SK-N-SH treated with all-trans-retinoic acid at 6 μM for 48 hours (cell line): Measurements from ENCODE around the gene SKOR1.

ENCODE experiments used
- ATAC-seq: fragments of 200-7000 bp; cut with Tn5 transposase; 3 replicates; pipeline ENCODE4 v1.9.1; 2020; ENCODE audit warnings: mild to moderate bottlenecking, moderate library complexity
- ARNTL ChIP-seq: fragments of 450-650 bp; formaldehyde crosslinking; IDR thresholded peaks from 2 replicates; pipeline ENCODE4 v1.5.0; 2020; ENCODE audit warnings: low read depth, mild to moderate bottlenecking, moderate library complexity, borderline replicate concordance
- BACH2 ChIP-seq: fragments of 250-450 bp; sonication (Bioruptor Pico); IDR thresholded peaks from 2 replicates; pipeline ENCODE4 v1.9.0; 2021; ENCODE audit warnings: mild to moderate bottlenecking, borderline replicate concordance
- CSDC2 ChIP-seq: fragments of 250-450 bp; sonication (Bioruptor Pico); IDR thresholded peaks from 2 replicates; pipeline ENCODE4 v1.5.0; 2020; ENCODE audit warnings: mild to moderate bottlenecking, moderate library complexity
- ESRRG ChIP-seq: fragments of 250-450 bp; sonication (Bioruptor Pico); IDR thresholded peaks from 2 replicates; pipeline ENCODE4 v1.6.1; 2021; ENCODE audit warnings: mild to moderate bottlenecking
- GLIS3 ChIP-seq: fragments of 250-450 bp; sonication (Bioruptor Pico); IDR thresholded peaks from 2 replicates; pipeline ENCODE4 v1.5.0; 2020; ENCODE audit warnings: mild to moderate bottlenecking, moderate library complexity
- ISL1 ChIP-seq: fragments of 250-450 bp; sonication (Bioruptor Pico); IDR thresholded peaks from 2 replicates; pipeline ENCODE4 v2.1.2; 2022; ENCODE audit warnings: mild to moderate bottlenecking, moderate library complexity
- OSR1 ChIP-seq: fragments of 250-450 bp; sonication (Bioruptor Pico); IDR thresholded peaks from 2 replicates; pipeline ENCODE4 v1.8.0; 2022; ENCODE audit warnings: moderate library complexity, mild to moderate bottlenecking, inconsistent platforms
- PPARA ChIP-seq: fragments of 250-450 bp; sonication (Bioruptor Pico); IDR thresholded peaks from 2 replicates; pipeline ENCODE4 v1.5.0; 2020; ENCODE audit warnings: mild to moderate bottlenecking, borderline replicate concordance
- RARB ChIP-seq: fragments of 250-450 bp; sonication (Bioruptor Pico); IDR thresholded peaks from 2 replicates; pipeline ENCODE4 v1.8.0; 2021; ENCODE audit warnings: mild to moderate bottlenecking, moderate library complexity
- SNAI2 ChIP-seq: fragments of 250-450 bp; sonication (Bioruptor Pico); IDR thresholded peaks from 2 replicates; pipeline ENCODE4 v1.5.0; 2020; ENCODE audit warnings: mild to moderate bottlenecking, moderate library complexity
- TCF4 ChIP-seq: fragments of 250-450 bp; sonication (Bioruptor Pico); IDR thresholded peaks from 2 replicates; pipeline ENCODE4 v1.8.0; 2021; ENCODE audit warnings: mild to moderate bottlenecking, moderate library complexity, borderline replicate concordance
- TOX ChIP-seq: fragments of 250-450 bp; sonication (Bioruptor Pico); IDR thresholded peaks from 2 replicates; pipeline ENCODE4 v1.8.0; 2021; ENCODE audit warnings: mild to moderate bottlenecking, moderate library complexity, borderline replicate concordance
- ZC3H10 ChIP-seq: fragments of 250-450 bp; sonication (Bioruptor Pico); IDR thresholded peaks from 2 replicates; pipeline ENCODE4 v1.5.1; 2021; ENCODE audit warnings: mild to moderate bottlenecking, moderate library complexity
- ZFP30 ChIP-seq: fragments of 450-650 bp; formaldehyde crosslinking; IDR thresholded peaks from 2 replicates; pipeline ENCODE4 v1.5.0; 2022; ENCODE audit warnings: mild to moderate bottlenecking, moderate library complexity
- ZNF565 ChIP-seq: fragments of 450-650 bp; formaldehyde crosslinking; conservative IDR thresholded peaks from 2 replicates; pipeline ENCODE4 v1.5.0; 2020; ENCODE audit warnings: low read depth, mild to moderate bottlenecking, moderate library complexity
- ZNF70 ChIP-seq: fragments of 450-650 bp; formaldehyde crosslinking; IDR thresholded peaks from 2 replicates; pipeline ENCODE4 v1.5.0; 2020; ENCODE audit warnings: mild to moderate bottlenecking, moderate library complexity
- ZNF8 ChIP-seq: fragments of 450-650 bp; formaldehyde crosslinking; IDR thresholded peaks from 2 replicates; pipeline ENCODE4 v1.5.0; 2020; ENCODE audit warnings: mild to moderate bottlenecking, moderate library complexity
- TF ChIP-seq, protein P1 (sequence below): fragments of 250-450 bp; sonication (Bioruptor Pico); IDR thresholded peaks from 2 replicates; pipeline ENCODE4 v1.5.1; 2020; ENCODE audit warnings: low read depth, mild to moderate bottlenecking, moderate library complexity
- TF ChIP-seq, protein P2 (sequence below): fragments of 250-450 bp; sonication (Bioruptor Pico); IDR thresholded peaks from 2 replicates; pipeline ENCODE4 v1.8.0; 2020; ENCODE audit warnings: mild to moderate bottlenecking, moderate library complexity, borderline replicate concordance
- TF ChIP-seq, protein P3 (sequence below): fragments of 250-450 bp; sonication (Bioruptor Pico); IDR thresholded peaks from 2 replicates; pipeline ENCODE4 v1.5.1; 2021; ENCODE audit warnings: mild to moderate bottlenecking, moderate library complexity

The SKOR1 gene

DNA sequence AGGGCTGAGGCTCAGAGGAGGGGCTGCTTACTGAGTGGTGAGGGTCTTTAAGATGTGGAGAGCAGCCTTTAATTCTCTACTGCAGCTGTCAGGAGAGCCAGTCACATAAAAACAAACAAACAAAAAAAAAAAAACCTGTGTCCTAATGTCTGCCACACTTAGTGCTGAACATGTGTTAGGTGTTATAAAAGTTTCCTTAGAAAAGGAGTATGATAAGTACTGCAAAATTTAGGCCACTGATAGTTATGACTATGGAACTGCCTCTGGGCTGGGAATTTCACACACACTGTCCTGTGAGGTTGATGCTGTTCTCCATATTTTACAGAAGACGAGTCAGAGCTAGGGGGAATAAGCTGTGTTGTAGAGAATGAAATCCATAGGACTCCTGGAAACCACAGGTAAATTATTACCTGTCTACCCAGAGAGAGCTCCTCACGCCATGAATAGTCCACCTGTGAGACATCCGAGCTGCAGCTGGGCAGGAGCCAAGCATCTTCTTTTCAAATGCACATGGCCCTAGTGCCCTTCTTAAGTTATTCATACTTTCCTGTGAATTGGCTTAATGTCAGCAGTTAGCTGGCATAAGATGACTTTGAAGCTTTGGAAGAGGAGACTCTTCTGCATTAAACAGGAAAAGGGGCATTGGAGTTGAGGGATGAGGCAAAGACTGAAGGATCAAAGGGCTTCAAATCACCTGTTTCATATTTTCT, 34.5 kb upstream of the SKOR1 start:
- no peak for TF ChIP-seq GLIS3 (CRISPR knock-in tag)
- ATAC-seq = no peak

DNA sequence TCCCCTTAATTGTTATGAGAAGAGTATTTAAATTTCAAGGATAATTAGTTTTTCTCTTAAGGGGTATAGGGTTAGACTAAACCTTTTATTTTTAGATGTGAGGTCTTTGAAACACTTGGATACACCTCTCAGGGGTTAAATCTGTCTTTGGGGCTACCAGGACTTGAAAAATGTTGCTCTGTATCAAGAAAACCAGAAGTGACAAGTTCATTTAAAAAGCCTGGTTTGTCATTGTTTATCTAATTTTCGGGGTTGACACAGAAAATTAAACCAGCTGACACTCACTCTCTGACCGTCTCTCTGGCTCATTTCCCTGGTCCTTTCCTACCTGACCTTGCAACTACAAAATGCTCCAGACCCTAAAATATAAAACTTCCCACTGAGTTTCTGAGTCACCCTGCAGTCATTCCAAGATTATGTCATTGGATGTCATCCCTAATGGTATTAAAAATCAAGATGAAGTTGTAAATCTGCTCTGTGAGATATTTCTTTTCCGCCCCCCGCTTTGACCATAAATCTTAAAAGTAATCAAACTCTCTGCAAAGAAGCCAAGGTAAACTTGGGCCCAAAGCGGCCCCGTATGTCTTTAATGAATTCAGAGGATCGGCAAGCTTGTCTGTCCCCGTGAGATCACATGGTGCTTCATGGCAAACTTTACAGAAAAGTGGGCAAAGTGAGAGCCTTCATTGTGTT, 32.9 kb upstream of the SKOR1 start:
- peak; percentile 79 for ATAC-seq
- peak; percentile 43; the same call in 1 of the 2 replicates for TF ChIP-seq TOX (CRISPR knock-in tag)
- no peak for TF ChIP-seq PPARA (CRISPR knock-in tag)
- no peak for TF ChIP-seq ZFP30 (CRISPR knock-in tag)
- TF ChIP-seq, protein P1, sequence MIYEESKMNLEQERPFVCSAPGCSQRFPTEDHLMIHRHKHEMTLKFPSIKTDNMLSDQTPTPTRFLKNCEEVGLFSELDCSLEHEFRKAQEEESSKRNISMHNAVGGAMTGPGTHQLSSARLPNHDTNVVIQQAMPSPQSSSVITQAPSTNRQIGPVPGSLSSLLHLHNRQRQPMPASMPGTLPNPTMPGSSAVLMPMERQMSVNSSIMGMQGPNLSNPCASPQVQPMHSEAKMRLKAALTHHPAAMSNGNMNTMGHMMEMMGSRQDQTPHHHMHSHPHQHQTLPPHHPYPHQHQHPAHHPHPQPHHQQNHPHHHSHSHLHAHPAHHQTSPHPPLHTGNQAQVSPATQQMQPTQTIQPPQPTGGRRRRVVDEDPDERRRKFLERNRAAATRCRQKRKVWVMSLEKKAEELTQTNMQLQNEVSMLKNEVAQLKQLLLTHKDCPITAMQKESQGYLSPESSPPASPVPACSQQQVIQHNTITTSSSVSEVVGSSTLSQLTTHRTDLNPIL = peak; percentile 81; the same call in 1 of the 2 replicates
- TF ChIP-seq ZNF565 = no peak
- TF ChIP-seq ARNTL (CRISPR knock-in tag) = no peak
- TF ChIP-seq, protein P2, sequence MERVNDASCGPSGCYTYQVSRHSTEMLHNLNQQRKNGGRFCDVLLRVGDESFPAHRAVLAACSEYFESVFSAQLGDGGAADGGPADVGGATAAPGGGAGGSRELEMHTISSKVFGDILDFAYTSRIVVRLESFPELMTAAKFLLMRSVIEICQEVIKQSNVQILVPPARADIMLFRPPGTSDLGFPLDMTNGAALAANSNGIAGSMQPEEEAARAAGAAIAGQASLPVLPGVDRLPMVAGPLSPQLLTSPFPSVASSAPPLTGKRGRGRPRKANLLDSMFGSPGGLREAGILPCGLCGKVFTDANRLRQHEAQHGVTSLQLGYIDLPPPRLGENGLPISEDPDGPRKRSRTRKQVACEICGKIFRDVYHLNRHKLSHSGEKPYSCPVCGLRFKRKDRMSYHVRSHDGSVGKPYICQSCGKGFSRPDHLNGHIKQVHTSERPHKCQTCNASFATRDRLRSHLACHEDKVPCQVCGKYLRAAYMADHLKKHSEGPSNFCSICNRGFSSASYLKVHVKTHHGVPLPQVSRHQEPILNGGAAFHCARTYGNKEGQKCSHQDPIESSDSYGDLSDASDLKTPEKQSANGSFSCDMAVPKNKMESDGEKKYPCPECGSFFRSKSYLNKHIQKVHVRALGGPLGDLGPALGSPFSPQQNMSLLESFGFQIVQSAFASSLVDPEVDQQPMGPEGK = 0 out of 2 replicates have a peak, but pooled peaks have one; percentile 57
- no peak for TF ChIP-seq OSR1
- peak; percentile 88 for TF ChIP-seq ISL1

DNA sequence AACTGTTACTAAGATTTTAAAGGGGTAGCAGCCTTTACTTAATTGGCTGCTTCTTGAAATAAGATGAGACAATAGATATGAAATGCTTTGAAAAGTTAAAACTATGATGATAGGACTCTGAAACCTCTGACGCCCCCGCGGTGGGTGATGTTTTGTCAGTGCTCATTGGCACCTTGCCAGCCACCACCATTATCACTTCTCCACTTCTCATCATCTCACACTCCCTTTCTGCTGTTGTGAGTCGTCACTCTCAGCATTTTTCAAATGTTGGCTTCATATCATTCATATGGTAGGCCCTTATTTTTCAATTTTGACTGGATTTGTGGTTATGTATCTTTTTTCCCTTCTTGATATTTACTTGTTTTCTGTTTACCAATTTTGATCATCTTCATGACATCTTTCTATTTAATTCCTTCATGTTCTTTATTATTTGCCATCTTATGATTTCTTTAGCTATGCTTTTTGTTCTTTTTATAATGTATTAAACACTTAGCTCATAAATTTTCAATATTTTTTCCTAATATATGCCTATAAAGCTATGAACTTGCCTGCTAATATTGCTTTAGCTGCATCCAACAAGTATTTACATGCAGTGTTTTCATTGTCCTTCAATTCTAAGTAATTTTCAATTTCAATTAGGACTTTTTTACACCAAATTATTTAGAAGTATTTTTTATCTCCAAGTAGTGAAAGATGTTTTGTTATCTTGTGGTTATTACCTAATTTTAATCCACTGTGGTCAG, 30.3 kb upstream of the SKOR1 start:
- no peak for TF ChIP-seq SNAI2 (CRISPR knock-in tag)
- no peak for TF ChIP-seq CSDC2 (CRISPR knock-in tag)
- TF ChIP-seq, protein P2 = no peak
- no peak for TF ChIP-seq ZNF70
- TF ChIP-seq TCF4 (CRISPR knock-in tag) = no peak
- no peak for TF ChIP-seq ZNF565
- no peak for TF ChIP-seq RARB (CRISPR knock-in tag)
- TF ChIP-seq TOX (CRISPR knock-in tag) = no peak
- no peak for TF ChIP-seq ZC3H10 (CRISPR knock-in tag)
- TF ChIP-seq ZFP30 (CRISPR knock-in tag) = no peak
- TF ChIP-seq BACH2 = no peak
- TF ChIP-seq ESRRG = no peak
- TF ChIP-seq, protein P1 = no peak
- TF ChIP-seq, all 23 proteins: peak for 0
- no peak for ATAC-seq

DNA sequence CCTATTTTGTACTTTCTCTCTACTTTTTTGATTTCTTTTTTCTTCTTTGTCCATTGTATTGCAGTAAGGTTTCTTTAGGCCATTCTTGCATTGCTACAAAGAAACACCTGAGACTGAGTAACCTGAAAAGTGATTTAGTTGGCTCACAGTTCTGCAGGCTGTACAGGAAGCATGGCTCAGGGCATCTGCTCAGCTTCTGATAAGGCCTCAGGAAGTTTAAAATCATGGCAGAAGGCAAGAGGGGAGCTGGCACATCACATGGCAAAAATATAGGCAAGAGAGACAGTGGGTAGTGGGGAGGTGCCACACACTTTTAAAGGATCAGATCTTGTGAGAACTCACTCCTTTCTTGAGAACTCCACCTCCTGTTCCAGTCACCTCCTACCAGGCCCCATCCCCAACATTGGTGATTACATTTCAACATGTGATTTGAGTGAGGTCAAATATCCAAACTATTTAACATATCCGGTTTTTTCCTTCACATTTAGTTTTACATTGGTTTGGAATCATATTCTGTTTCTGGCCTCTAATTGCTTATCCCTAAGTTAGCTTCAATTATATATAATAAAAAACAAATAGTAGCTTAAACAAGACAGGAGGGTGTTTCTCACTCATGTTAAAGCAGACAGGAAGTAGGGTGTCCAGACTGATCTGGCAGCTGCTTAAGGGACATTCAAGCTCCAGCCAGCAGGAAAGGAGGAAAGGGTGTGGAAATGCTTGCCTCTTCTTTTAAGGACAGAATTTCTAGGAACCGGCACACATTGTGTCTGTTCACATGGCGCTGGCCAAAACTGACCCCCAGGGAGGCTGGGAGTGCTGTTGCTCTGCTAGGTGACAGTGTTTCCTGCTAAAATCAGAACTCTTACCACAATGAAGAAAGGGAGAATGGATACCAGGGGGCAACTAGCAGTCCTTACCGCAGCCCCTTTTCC, 28.8 kb upstream of the SKOR1 start:
- no peak for ATAC-seq
- TF ChIP-seq ZNF8 (CRISPR knock-in tag) = no peak
- TF ChIP-seq, protein P3, sequence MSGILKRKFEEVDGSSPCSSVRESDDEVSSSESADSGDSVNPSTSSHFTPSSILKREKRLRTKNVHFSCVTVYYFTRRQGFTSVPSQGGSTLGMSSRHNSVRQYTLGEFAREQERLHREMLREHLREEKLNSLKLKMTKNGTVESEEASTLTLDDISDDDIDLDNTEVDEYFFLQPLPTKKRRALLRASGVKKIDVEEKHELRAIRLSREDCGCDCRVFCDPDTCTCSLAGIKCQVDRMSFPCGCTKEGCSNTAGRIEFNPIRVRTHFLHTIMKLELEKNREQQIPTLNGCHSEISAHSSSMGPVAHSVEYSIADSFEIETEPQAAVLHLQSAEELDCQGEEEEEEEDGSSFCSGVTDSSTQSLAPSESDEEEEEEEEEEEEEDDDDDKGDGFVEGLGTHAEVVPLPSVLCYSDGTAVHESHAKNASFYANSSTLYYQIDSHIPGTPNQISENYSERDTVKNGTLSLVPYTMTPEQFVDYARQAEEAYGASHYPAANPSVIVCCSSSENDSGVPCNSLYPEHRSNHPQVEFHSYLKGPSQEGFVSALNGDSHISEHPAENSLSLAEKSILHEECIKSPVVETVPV (CRISPR knock-in tag) = no peak
- no peak for TF ChIP-seq CSDC2 (CRISPR knock-in tag)
